Ishikawa (cell line): Measurements from ENCODE around the gene BTBD9.

Source experiments
- CEBPB ChIP-seq: IDR thresholded peaks from 2 replicates; pipeline ENCODE4 v1.6.1; 2012
- CREB1 ChIP-seq: IDR thresholded peaks from 2 replicates; pipeline ENCODE4 v1.6.1; 2012; ENCODE audit warnings: low read depth
- EGR1 ChIP-seq: IDR thresholded peaks from 2 replicates; pipeline ENCODE4 v1.6.1; 2012
- EP300 ChIP-seq: IDR thresholded peaks from 2 replicates; pipeline ENCODE4 v1.6.1; 2012; ENCODE audit warnings: borderline replicate concordance
- FOXM1 ChIP-seq: IDR thresholded peaks from 2 replicates; pipeline ENCODE4 v1.6.1; 2012; ENCODE audit warnings: low read depth, borderline replicate concordance
- NFIC ChIP-seq: IDR thresholded peaks from 2 replicates; pipeline ENCODE4 v1.6.1; 2012
- RAD21 ChIP-seq: IDR thresholded peaks from 2 replicates; pipeline ENCODE4 v1.6.1; 2012; ENCODE audit warnings: low read depth
- TAF1 ChIP-seq: IDR thresholded peaks from 2 replicates; pipeline ENCODE4 v1.6.1; 2012; ENCODE audit warnings: low read depth, mild to moderate bottlenecking
- TCF12 ChIP-seq: IDR thresholded peaks from 2 replicates; pipeline ENCODE4 v1.6.1; 2012; ENCODE audit warnings: low read depth
- YY1 ChIP-seq: IDR thresholded peaks from 2 replicates; pipeline ENCODE4 v1.6.1; 2012; ENCODE audit warnings: low read depth
- TF ChIP-seq, protein P1 (sequence below): IDR thresholded peaks from 2 replicates; pipeline ENCODE4 v1.6.1; 2012; ENCODE audit warnings: low read depth, mild to moderate bottlenecking
- TF ChIP-seq, protein P2 (sequence below): IDR thresholded peaks from 2 replicates; pipeline ENCODE4 v1.6.1; 2012
- TF ChIP-seq, protein P3 (sequence below): IDR thresholded peaks from 2 replicates; pipeline ENCODE4 v1.6.1; 2012

DNA sequence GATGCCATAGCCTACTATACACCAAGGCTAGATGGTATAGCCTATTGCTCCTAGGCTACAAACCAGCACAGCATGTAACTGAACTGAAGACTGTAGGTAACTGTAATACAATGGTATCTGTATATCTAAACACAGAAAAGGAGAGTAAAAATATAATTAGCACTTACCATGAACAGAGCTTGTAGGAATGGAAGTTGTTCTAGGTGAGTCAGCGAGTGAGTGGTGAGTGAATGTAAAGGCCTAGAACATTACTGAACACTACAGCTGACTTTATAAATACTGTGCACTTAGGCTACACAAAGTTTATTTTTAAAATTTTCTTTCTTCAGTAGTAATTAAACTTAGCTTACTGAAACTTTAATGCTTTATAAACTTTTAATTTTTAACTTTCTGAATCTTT lies 129.5 kb downstream of the BTBD9 start:
- TF ChIP-seq, protein P1, sequence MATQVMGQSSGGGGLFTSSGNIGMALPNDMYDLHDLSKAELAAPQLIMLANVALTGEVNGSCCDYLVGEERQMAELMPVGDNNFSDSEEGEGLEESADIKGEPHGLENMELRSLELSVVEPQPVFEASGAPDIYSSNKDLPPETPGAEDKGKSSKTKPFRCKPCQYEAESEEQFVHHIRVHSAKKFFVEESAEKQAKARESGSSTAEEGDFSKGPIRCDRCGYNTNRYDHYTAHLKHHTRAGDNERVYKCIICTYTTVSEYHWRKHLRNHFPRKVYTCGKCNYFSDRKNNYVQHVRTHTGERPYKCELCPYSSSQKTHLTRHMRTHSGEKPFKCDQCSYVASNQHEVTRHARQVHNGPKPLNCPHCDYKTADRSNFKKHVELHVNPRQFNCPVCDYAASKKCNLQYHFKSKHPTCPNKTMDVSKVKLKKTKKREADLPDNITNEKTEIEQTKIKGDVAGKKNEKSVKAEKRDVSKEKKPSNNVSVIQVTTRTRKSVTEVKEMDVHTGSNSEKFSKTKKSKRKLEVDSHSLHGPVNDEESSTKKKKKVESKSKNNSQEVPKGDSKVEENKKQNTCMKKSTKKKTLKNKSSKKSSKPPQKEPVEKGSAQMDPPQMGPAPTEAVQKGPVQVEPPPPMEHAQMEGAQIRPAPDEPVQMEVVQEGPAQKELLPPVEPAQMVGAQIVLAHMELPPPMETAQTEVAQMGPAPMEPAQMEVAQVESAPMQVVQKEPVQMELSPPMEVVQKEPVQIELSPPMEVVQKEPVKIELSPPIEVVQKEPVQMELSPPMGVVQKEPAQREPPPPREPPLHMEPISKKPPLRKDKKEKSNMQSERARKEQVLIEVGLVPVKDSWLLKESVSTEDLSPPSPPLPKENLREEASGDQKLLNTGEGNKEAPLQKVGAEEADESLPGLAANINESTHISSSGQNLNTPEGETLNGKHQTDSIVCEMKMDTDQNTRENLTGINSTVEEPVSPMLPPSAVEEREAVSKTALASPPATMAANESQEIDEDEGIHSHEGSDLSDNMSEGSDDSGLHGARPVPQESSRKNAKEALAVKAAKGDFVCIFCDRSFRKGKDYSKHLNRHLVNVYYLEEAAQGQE, result no peak
- TF ChIP-seq TCF12, result no peak
- no peak for TF ChIP-seq YY1
- no peak for TF ChIP-seq TAF1
- no peak for TF ChIP-seq CEBPB
- TF ChIP-seq RAD21, result no peak
- TF ChIP-seq, protein P2, sequence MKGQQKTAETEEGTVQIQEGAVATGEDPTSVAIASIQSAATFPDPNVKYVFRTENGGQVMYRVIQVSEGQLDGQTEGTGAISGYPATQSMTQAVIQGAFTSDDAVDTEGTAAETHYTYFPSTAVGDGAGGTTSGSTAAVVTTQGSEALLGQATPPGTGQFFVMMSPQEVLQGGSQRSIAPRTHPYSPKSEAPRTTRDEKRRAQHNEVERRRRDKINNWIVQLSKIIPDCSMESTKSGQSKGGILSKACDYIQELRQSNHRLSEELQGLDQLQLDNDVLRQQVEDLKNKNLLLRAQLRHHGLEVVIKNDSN, result no peak
- no peak for TF ChIP-seq EP300
- TF ChIP-seq FOXM1, result no peak
- TF ChIP-seq, protein P3, sequence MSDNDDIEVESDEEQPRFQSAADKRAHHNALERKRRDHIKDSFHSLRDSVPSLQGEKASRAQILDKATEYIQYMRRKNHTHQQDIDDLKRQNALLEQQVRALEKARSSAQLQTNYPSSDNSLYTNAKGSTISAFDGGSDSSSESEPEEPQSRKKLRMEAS, result no peak
- no peak for TF ChIP-seq NFIC
- no peak for TF ChIP-seq EGR1
- no peak for TF ChIP-seq CREB1
